ENCODE results near the gene SMS.
"Not testable (repeated sequence)": the region's sequence is repeated elsewhere in the genome, so short reads cannot be mapped to it uniquely, and the experiment has no call there.

Gene SMS

DNA sequence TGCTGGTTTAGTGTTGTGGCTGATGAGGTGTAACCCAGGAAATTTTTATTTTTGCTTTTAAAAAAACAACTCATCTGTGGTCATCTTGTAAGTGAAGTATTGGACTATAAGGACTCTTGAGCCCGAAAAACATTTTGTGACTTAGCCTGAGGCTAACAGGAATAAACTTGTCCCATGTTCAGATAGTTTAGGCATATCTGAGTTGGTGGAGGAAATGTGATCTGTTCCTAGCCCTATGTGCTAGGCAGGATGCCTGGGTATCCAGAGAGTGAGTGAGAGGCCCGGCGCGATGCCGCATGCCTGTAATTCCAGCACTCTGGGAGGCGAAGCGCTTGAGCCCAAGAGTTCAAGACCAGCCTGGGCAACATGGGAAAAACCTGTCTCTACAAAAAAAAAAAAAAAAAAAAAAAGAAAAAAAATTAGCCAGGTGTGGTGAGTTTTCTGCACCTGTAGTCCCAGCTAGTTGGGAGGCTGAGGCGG is 3.7 kb downstream of the SMS start:
- Mint-ChIP-seq H3K4me1 (peaks cover 63% of the 10 kb centered on the region), H3K9me3 (no peaks in the 10 kb centered on the region), H3K36me3 (ENCODE audit: low read depth) (peaks cover 17% of the 10 kb centered on the region), H3K27me3 (ENCODE audit: low read depth) (no peaks in the 10 kb centered on the region), H3K4me3 (peak overlapping the region; percentile 29 to 92 (median 47)), H3K27ac (peak overlapping the region; percentile 34 to 97 (median 44))
- TF ChIP-seq, protein P1, sequence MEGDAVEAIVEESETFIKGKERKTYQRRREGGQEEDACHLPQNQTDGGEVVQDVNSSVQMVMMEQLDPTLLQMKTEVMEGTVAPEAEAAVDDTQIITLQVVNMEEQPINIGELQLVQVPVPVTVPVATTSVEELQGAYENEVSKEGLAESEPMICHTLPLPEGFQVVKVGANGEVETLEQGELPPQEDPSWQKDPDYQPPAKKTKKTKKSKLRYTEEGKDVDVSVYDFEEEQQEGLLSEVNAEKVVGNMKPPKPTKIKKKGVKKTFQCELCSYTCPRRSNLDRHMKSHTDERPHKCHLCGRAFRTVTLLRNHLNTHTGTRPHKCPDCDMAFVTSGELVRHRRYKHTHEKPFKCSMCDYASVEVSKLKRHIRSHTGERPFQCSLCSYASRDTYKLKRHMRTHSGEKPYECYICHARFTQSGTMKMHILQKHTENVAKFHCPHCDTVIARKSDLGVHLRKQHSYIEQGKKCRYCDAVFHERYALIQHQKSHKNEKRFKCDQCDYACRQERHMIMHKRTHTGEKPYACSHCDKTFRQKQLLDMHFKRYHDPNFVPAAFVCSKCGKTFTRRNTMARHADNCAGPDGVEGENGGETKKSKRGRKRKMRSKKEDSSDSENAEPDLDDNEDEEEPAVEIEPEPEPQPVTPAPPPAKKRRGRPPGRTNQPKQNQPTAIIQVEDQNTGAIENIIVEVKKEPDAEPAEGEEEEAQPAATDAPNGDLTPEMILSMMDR (IDR thresholded peaks at IDR 0.05; ENCODE audit: unreplicated experiment in 3 of 3): no peak

GRCh38 chrX:21946925-21947641 is 6.6 kb downstream of the SMS start:
- H3K9me3 Mint-ChIP-seq: no peaks in the 10 kb centered on the region
- no peaks in the 10 kb centered on the region for H3K27me3 Mint-ChIP-seq (ENCODE audit: low read depth)
- H3K27ac Mint-ChIP-seq: peak overlapping the region; percentile 86 to 96 (median 92)
- H3K4me1 Mint-ChIP-seq: peaks cover 62% of the 10 kb centered on the region
- TF ChIP-seq, protein P1 (IDR thresholded peaks at IDR 0.05; ENCODE audit: unreplicated experiment in 3 of 3): no peak
- H3K4me3 Mint-ChIP-seq: peak overlapping the region; percentile 39 to 65 (median 63)
- H3K36me3 Mint-ChIP-seq (ENCODE audit: low read depth): peaks cover 25% of the 10 kb centered on the region

GRCh38 chrX:21947671-21948070 is 7.2 kb downstream of the SMS start:
- H3K9me3 Mint-ChIP-seq: no peaks in the 10 kb centered on the region
- H3K27me3 Mint-ChIP-seq (ENCODE audit: low read depth): no peaks in the 10 kb centered on the region
- H3K4me1 Mint-ChIP-seq: peaks cover 62% of the 10 kb centered on the region
- H3K36me3 Mint-ChIP-seq (ENCODE audit: low read depth): peaks cover 20% of the 10 kb centered on the region
- peak overlapping the region; percentile 39 to 65 (median 63) for H3K4me3 Mint-ChIP-seq
- peak overlapping the region; percentile 86 to 96 (median 92) for H3K27ac Mint-ChIP-seq
- TF ChIP-seq, protein P1 (IDR thresholded peaks at IDR 0.05; ENCODE audit: unreplicated experiment in 3 of 3): no peak

DNA sequence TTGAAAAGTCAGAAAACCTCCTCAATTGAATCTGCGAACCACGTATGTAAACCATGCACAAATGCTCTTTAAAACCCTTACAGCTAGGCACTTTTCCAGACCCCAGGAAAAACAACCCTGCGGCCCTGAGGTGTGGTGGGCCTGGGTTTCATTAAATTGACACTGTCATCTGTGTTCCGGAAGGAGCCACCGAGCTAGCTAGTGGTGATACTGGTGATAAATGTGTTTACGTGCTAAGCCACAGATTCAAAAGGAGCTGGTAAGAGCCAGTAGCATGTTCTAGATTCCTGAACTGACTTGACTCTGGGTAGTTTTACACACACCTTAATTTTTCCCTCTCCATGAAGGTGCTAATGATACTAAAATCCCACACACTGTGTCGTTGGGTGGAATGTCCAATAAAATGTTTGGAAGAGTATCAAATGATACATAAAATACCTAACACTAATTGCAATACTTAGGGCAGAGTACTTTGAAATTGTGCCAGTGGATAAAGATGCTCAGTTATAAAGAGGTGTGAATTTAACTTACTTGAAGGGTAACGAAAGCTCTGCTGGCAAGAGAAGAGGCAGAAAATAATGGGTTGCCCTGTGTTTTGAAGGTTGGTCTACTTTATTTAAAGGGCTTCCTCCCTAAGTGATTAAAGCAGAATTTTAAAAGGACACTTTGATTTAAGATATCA is 8.5 kb downstream of the SMS start:
- Mint-ChIP-seq H3K9me3 (no peaks in the 10 kb centered on the region), H3K27me3 (ENCODE audit: low read depth) (no peaks in the 10 kb centered on the region), H3K27ac (peak overlapping the region; percentile 86 to 96 (median 92)), H3K4me3 (no peak overlapping the region), H3K4me1 (peaks cover 63% of the 10 kb centered on the region), H3K36me3 (ENCODE audit: low read depth) (peaks cover 16% of the 10 kb centered on the region)
- TF ChIP-seq, protein P1 (IDR thresholded peaks at IDR 0.05; ENCODE audit: unreplicated experiment in 3 of 3): no peak

DNA sequence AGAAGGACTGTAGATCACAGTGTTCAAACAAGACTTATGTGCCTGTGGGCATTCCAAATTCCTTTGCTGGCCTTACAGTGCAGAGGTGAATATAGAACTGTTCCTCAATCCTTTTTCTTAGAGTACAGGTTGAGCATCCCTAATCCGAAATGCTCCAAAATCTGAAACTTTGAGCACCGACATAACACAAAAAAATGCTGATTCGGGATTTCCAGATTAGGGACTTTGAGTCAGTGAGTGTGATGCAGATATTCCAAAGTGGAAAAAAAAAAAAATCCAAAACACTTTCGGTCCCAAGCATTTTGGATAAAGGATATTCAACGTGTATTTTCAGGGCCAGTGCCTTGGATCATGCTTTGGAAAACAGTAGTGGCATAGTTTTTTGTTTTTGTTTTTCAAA is 9.2 kb downstream of the SMS start:
- TF ChIP-seq, protein P1 (IDR thresholded peaks at IDR 0.05; ENCODE audit: unreplicated experiment in 3 of 3): no peak
- H3K36me3 Mint-ChIP-seq (ENCODE audit: low read depth): peaks cover 16% of the 10 kb centered on the region
- no peaks in the 10 kb centered on the region for H3K9me3 Mint-ChIP-seq
- H3K27ac Mint-ChIP-seq: peak overlapping the region; percentile 86 to 96 (median 92)
- peaks cover 66% of the 10 kb centered on the region for H3K4me1 Mint-ChIP-seq
- no peaks in the 10 kb centered on the region for H3K27me3 Mint-ChIP-seq (ENCODE audit: low read depth)
- no peak overlapping the region for H3K4me3 Mint-ChIP-seq

DNA sequence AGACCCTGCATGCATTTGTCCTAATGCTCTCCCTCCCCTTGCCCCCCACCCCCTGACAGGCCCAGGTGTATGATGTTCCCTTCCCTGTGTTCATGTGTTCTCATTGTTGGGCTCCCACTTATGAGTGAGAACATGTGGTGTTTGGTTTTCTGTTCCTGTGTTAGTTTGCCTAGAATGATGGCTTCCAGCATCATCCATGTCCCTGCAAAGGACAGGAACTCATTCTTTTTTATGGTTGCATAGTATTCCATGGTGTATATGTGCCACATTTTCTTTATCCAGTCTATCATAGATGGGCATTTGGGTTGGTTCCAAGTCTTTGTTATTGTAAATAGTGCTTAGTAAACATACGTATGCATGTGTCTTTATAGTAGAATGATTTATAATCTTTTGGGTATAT is 10.0 kb downstream of the SMS start:
- H3K4me3 Mint-ChIP-seq; H3K27me3 Mint-ChIP-seq (ENCODE audit: low read depth); H3K9me3 Mint-ChIP-seq: not testable (repeated sequence)
- Mint-ChIP-seq H3K4me1 (peaks cover 73% of the 10 kb centered on the region), H3K27ac (peak overlapping the region; percentile 63 to 98 (median 92)), H3K36me3 (ENCODE audit: low read depth) (peaks cover 20% of the 10 kb centered on the region)
